SHP77 (cell line): ENCODE data around the gene GMPPA.
A peak's percentile ranks its signal among the peaks of the same experiment; 100 is the strongest.

Experiments
- DNase-seq, 2 experiments: peaks; one replicate each; lab custom pipeline; 2025; lab: John Stamatoyannopoulos, UW

The GMPPA gene

DNA sequence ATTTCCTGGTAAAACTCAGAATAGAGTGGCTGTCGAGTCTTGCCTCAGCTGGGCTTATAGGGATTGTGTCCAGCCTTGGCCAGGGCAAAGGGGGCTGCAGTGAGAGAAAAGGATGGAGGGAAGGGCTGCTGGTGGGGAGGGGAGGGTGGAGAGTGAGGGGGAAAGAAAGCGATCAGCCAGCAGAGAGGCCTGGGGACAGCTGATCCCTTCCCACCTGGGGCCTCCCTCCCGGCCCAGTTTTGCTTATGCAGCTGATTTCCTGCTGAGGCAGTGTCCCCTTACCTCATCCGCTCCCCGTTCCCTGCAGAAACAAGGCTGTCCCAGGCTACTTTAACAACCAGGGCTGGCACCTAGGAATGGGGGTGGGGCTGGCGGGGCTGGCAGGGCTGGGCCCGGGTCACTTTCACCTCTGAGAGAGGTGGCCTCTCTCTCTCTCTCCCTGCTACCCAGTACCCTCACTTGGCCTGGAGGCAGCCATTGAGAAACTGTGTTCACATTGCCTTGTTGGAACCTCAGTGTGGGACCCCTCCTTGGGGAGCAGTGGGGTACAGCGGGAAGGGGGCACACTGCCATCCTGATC, 12.2 kb upstream of the GMPPA start:
- peak; percentile 28 to 31 for DNase-seq

DNA sequence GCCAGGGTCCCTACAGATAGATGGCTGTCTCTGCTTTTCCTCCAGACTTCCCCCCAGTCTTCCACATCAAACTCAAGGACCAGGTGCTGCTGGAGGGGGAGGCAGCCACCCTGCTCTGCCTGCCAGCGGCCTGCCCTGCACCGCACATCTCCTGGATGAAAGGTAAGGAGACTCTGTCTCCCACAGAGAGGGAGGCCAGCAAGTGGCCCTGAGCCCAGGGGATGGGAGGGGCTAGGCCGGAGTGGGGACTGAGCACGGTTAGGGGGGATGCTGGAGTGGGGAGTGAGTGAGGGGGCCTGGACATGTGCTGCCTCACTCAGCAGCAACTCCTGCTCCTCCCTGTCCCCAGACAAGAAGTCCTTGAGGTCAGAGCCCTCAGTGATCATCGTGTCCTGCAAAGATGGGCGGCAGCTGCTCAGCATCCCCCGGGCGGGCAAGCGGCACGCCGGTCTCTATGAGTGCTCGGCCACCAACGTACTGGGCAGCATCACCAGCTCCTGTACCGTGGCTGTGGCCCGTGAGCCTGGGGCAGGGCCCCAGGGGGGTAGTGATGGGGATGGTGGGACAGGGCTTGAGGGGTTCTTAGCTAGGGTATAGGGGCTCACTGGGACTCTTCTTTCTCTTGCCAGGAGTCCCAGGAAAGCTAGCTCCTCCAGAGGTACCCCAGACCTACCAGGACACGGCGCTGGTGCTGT, 10.4 kb upstream of the GMPPA start:
- no peak for DNase-seq

DNA sequence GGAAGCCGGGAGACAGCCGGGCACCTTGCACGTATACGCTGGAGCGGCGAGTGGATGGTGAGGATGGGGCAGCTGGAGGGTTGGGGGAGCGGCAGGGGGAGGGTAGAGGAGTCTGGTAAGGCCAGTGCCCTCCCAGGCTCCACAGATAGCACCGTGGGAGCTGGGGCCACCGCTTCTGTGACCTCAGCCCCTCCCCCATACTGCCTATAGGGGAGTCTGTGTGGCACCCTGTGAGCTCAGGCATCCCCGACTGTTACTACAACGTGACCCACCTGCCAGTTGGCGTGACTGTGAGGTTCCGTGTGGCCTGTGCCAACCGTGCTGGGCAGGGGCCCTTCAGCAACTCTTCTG, 9.9 kb upstream of the GMPPA start:
- DNase-seq = no peak

DNA sequence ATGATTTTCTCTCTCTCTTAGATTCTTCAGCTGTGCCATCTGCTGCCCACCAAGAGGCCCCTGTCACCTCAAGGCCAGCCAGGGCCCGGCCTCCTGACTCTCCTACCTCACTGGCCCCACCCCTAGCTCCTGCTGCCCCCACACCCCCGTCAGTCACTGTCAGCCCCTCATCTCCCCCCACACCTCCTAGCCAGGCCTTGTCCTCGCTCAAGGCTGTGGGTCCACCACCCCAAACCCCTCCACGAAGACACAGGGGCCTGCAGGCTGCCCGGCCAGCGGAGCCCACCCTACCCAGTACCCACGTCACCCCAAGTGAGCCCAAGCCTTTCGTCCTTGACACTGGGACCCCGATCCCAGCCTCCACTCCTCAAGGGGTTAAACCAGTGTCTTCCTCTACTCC, 9.4 kb upstream of the GMPPA start:
- no peak for DNase-seq

DNA sequence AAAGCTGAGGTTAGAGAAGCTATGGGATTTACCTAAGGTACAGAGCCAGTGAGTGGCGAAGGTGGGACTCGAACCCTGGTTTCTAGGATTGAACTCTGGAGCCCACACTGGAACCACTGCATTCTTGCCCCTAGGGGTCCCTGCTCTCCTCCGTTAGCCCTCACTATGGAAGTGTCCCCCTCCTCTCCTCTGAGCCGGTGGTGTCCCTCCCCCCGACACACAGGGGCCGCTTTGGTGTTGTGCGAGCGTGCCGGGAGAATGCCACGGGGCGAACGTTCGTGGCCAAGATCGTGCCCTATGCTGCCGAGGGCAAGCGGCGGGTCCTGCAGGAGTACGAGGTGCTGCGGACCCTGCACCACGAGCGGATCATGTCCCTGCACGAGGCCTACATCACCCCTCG, 8.5 kb upstream of the GMPPA start:
- no peak for DNase-seq

DNA sequence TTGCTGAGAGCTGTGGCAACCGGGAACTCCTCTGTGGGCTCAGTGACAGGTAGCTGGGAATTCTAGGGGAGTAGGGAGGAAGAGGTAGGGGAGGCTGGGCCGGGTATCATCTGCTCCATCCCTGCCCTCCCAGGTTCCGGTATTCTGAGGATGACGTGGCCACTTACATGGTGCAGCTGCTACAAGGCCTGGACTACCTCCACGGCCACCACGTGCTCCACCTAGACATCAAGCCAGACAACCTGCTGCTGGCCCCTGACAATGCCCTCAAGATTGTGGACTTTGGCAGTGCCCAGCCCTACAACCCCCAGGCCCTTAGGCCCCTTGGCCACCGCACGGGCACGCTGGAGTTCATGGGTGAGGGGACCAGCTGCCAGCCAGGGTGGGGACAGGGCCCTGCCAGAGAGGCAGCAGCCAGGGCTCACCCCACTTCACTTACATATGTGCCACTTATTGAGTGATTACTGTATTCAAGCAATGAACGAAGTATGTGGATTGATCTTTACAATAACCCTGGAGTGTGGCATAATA, 8.0 kb upstream of the GMPPA start:
- DNase-seq = peak; percentile 26 to 49

DNA sequence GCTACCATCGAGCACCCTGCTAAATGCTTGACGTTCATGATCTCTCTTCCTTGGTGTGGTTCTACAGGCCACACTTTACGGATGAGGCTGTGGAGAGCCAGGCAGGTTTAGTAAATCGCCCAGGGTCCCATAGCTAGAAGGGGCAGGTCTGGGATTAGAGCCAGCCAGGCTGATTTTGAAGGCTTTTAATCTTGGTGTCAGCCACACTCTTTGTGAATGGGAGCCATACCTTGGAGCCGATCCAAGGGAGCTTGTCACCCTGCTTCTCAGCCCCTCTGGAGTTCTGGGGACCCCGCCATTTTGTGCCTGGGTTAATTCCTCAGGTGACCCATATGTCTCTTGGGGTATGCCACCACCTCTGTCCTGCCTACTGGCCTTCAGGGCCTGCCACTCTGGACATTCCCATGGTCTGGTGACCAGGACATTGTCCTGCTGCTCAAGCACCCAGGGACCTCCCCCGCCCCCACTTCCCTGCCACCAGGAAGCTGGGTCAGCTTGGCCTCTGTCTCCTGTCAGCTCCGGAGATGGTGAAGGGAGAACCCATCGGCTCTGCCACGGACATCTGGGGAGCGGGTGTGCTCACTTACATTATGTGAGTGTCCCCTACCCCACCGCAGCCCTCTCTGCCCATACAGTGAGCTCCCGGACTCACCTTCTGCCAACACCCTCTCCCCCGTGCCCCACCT, 7.3 kb upstream of the GMPPA start:
- DNase-seq = no peak

DNA sequence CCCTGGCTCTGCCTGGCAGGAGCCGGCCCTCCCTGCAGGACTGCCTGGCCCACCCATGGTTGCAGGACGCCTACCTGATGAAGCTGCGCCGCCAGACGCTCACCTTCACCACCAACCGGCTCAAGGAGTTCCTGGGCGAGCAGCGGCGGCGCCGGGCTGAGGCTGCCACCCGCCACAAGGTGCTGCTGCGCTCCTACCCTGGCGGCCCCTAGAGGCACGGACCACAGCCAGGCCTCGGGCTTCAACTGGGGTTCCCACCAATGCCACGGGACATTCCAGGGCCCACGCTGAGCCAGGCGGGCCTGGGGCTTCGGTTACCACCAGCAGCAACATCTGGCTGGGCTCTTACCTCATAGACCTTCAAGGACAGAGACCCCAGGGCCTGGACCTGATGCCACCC, 6.1 kb upstream of the GMPPA start:
- no peak for DNase-seq

DNA sequence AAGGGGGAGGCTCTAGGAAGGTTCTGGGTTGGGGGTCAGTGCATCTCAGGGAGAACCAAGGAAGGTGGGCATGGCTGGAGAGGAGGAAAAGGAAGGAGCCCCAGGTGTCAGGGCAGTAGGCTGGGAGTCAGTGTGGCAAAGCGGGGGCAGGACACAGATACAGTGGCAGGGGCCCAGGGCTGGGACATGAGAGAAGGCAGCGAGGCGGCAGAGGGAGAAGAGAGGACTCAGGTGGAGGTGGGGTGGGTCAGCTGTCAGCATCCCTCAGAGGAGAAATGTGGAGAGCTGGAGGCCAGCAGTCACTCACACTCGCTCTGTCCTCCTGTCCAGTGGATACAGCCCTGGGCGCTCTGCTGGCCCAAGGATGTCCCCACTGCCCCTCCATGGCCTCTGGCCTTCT, 5.6 kb upstream of the GMPPA start:
- no peak for DNase-seq

DNA sequence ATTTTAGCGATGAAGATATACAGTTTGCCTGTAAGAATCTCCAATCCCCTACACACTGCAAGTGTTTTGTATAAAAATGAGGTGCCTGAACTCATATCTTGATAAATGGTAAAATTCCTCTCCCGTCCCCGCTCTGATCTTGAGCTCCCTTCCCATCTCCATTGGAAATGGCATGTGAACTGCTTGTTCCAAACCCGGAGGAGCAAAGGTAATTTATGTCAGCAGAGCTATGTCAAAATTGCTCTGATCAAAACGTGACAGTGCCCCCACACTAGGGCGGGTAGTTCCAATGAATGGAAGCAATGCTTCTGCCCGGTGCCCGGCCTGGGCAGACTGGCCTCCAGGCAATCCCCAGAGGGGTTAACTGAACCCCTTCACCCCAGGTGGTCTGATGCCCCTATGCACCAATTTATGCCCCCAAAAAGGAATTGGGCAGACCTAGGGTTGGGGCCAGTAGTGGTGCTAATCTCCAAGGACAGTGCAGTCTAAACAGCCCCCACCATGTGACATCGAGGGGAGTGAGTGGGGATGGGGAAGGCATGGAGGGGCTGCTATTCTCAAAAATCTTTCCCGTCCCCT, 3.6 kb upstream of the GMPPA start:
- DNase-seq = no peak

DNA sequence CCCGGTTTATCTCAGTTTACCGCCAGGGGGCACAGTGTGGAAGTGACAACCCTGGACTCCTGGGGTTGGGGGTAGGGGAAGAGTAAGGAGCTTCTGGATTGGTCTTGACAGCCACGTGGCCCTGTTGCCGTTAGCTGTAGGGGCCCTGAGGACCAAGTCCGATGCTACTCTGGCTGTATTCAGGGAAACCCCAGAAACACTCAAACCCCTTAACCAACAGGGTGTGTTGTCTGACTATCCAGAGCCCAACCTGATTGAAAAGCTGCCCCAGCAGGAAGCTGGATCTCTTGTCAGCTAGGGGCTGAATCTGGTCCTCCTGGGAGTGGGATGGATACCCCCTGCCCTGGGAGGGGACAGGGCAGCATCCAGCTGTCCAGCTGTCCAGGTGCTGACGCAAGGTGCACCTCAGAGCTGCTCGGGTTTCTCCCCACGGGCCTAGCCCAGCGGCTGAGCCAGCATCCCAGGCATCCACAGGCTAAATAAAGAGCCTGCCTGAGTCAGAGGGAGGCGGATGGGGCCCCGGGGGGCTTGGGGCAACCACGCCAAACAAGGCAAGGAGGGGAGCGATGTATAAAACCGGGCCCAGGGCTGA, 3.1 kb upstream of the GMPPA start:
- peak; percentile 76 to 84 for DNase-seq

DNA sequence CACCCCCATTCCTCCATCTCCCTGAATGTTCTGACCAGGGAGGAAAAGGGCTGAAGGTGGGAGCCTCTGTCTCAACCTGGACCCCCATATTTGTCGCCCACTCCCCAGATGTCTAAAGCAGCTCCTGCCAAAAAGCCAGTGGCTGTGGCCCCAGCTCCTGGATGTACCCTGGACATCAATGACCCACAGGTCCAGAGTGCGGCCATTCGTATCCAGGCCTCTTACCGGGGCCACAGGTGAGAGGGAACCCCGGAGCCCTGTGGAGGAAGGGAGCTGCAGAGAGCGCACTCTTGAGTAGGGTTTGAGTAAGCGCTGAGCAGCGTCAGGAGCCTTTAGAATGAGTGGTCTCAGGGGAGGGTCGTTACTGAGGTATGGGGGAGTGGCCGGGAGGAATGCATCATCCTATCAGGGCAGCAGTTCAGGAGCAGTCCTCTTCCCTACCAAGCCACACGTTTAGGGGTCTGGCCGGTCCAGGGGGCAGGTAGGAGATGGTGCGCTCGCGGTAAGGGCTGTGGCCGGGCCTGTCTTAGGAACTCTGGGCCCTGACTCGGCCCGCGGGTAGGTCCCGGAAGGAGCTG, 2.4 kb upstream of the GMPPA start:
- no peak for DNase-seq

DNA sequence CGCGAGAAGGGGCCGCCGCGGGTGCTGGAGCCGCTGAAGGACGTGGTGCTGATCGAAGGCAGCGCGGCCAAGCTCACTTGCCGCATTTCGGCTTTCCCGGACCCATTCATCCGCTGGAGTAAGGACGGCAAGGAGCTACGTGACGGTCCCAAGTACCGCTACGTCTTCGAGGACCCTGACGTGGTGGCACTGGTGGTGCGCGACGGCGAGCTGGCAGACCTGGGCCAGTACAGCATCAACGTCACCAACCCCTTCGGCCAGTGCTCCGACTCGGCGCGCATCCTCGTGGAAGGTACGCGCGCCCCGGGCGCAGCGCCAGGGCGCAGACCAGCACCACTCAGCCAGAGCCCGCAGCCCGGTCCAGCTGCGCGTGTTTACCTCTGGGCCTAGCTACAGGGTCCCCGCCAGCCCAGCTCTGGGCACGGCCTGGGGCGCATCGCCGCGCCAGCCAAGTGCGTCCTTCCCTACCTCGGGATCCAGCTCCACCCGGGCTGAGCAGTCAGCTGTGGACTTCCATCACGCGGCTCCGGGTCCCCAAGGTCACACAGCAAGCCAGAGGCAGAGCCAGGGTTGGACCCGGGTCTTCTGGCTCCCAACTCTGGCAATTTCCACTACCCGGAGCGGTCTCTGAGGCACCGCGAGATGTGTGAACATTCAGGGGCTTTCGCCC, 1.7 kb upstream of the GMPPA start:
- DNase-seq = no peak

DNA sequence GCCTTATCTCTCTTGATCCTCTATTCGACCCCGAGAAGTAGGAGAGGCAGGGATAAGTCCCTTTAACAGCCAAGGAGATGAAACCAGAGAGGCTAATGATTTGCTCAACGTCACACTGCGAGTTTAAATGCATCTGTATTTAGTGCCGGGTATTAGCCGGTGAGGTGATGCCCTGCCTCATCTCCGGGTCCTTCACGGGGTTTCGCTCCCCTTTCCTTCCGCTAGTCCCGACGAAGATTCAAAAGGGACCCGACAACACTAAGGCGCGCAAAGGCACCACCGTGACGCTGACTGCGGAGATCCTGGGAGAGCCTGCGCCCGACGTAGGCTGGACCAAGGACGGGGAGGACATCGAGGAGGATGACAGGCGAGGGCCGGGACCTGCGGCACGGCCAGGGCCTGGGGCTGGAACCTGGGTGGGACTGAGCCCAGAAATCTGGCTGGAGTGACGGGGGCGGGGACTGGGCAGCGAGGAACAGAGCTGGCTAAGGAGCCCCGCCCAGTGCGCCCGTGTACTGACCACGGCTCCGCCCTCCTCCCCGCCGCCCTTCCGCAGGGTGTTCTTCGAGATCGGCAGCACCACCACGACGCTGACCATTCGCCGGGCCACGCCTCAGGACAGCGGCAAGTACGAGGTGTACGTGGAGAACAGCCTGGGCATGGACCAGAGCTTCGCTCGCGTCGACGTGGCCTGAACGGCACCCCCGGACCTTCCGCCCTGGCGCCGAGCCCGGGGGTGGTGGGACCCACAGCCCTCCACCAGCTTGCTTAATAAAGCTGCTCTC, 1.0 kb upstream of the GMPPA start:
- peak; percentile 19 to 74 for DNase-seq

DNA sequence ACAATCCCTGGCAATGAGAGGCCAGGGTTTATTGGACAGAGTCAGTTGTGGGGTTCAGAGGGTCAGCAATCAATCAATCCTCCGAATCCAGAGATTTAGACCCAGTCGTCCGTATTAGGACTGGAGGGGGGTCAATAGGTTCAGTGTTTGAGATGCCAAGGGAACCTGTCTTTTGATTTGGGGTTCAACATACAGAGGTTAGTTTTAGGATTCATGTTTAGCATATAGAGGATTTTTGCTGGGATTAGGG, 292 bp downstream of the GMPPA start:
- no peak for DNase-seq

DNA sequence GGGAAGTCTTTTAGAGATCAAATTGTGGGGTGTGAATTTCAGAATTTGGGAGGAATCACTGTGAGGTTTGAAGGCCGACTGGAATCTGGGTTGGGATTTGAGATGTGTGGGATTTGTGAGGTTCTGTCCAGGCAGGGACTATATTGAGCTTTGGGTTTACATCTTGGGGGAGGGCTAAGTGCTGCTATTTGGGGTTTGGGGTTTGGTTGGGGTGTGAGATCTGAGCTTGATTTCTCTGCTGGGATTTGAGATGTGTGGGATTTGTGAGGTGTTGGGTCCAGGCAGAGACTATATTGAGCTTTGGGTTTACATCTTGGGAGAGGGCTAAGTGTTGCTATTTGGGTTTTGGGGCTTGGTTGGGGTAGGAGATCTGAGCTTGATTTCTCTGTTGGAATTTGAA, 864 bp downstream of the GMPPA start:
- DNase-seq = no peak

DNA sequence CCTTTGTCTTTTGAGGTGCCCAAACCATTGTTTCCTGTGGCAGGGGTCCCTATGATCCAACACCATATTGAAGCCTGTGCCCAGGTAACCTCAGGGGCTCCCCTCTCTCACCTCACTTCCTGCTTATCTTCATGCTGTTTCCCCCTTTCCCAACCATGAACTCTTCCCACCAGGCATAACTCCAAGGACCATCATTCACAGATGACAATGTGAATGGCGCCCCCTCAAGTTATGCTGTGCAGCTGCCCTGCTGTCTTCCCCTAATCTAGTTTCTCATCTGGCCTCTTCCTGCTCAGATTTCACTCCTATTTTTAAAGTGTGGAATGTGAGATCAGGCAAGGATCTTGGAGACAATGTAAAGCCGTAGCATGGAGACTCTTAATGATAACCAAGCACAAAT, 1.4 kb downstream of the GMPPA start:
- no peak for DNase-seq

DNA sequence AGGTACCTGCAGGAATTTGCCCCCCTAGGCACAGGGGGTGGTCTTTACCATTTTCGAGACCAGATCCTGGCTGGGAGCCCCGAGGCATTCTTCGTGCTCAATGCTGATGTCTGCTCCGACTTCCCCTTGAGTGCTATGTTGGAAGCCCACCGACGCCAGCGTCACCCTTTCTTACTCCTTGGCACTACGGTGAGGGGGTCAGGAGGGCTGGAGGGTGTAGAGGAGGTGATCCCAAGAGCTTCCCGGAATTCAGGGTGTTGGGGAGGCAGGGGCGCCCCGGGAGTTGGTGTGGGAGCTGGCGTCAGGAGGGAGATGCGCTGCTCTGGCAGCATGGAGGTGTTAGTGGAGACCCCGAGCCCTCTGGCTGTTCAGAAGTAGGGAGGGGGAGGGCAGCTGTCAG, 3.2 kb downstream of the GMPPA start:
- no peak for DNase-seq

DNA sequence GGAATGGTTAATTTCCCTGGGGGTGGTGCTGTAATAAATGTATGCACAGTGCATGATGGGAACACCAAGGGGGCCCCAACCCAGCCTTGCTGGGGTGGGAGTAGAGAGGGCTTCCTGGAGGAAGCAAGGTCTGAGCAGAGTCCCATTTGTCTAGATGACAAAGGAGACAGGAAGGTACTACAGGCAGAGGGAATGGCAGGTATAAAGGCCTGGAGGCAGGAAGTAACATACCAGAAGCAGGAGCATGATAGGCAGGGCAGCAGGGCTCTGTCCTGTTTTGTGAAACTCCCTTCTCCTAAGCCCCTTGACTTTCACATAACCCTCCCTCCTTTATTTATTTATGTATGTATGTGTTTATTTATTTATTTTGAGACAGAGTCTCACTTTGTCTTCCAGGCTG, 3.9 kb downstream of the GMPPA start:
- DNase-seq = no peak

DNA sequence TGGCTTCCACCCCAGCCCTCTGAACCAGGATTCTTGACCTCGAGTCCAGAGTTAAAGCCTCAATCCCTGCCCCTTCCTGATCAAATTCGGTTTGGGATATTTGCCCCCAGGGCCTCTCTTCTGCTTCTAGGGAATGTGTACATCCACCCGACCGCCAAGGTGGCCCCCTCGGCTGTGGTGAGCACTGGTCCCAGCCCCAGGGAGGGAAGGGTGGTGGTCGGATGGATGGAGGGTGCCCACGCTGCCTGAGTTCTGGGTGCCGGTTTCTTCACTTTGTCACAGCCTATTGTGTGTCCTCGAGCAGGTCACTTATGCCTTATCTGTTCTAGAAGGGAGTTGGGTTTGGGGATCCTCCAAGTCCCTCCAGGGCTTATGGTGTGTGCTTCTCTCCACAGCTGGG, 6.9 kb downstream of the GMPPA start:
- DNase-seq = no peak

DNA sequence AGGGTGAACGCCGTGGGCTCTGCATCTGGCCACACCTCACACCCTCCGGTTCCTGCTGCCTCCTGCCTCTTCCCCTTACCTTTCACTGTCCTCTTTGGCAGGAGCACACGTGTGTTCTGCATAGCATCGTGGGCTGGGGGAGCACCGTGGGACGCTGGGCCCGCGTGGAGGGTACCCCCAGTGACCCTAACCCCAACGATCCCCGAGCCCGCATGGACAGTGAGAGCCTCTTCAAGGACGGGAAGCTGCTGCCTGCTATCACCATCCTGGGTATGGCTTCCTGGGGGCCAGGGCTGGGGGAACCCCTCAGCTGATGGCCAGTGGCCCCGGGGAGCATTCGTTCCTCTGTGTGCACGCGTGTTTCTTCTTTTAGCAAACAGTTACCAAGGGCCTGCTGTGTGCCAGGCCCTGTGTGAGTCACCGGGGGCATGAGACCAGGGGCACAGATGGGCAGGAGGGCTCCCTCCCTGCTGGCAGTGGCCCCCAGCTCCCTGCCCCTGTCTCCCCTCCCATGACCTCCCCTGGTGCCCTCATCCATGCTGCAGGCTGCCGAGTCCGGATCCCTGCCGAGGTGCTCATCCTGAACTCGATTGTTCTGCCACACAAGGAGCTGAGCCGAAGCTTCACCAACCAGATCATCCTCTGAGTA, 7.6 kb downstream of the GMPPA start:
- no peak for DNase-seq
